OCI-LY7 (cell line): Measurements from ENCODE around the gene PDK1. TPM values are rescaled to one million over a fixed set of nuclear protein-coding genes. Genes with fewer than 3 reads are reported as not detected.

Experiments used
- BruUV-seq: library from RNA; stranded (reverse); fragments of 400-500 nt; replicated peaks from 2 replicates; lab custom pipeline; 2021; lab: Mats Ljungman, UMichigan
- CTCF ChIA-PET: fragments of 300-600 bp; sonication (Branson Sonifier 250); formaldehyde crosslinking; loops from one replicate; lab custom pipeline; 2022; ENCODE audit warnings: antibody characterized with exemption; ENCODE audit not compliant: unreplicated experiment; lab: Charles Lee
- POLR2A ChIA-PET: fragments of 300-600 bp; sonication (Branson Sonifier 250); formaldehyde crosslinking; loops from one replicate; lab custom pipeline; 2022; ENCODE audit warnings: antibody characterized with exemption; lab: Charles Lee
- DNase-seq: peaks from one replicate; pipeline ENCODE4 v3.0.0-alpha.2; 2015; ENCODE audit warnings: low spot score
- H2AFZ ChIP-seq: fragments of 200-600 bp; sonication (generic), shearing (Covaris generic); 2 replicates; pipeline ENCODE4 v1.6.1; 2014; ENCODE audit warnings: mild to moderate bottlenecking, antibody characterized with exemption, low read length, moderate library complexity
- H3K27ac ChIP-seq: fragments of 200-600 bp; sonication (generic); 2 replicates; pipeline ENCODE4 v1.5.1; 2014; ENCODE audit warnings: mixed run types, low read depth, mild to moderate bottlenecking, moderate library complexity, low read length, inconsistent platforms; ENCODE audit not compliant: poor library complexity, severe bottlenecking
- H3K36me3 ChIP-seq: fragments of 200-600 bp; sonication (generic); 2 replicates; pipeline ENCODE4 v1.6.1; 2014; ENCODE audit warnings: mild to moderate bottlenecking, antibody characterized with exemption, low read length, moderate library complexity, mixed read lengths; ENCODE audit not compliant: insufficient read depth
- H3K4me1 ChIP-seq: fragments of 200-600 bp; sonication (generic); 2 replicates; pipeline ENCODE4 v1.5.1; 2014; ENCODE audit warnings: mild to moderate bottlenecking, low read length; ENCODE audit not compliant: insufficient read depth, poor library complexity, severe bottlenecking
- H3K4me2 ChIP-seq: fragments of 200-600 bp; sonication (generic); 2 replicates; pipeline ENCODE4 v1.6.1; 2014; ENCODE audit warnings: mild to moderate bottlenecking, low read length
- H3K4me3 ChIP-seq: fragments of 200-600 bp; sonication (generic); 2 replicates; pipeline ENCODE4 v1.5.1; 2014; ENCODE audit warnings: mild to moderate bottlenecking, low read depth, low read length; ENCODE audit not compliant: poor library complexity, severe bottlenecking
- H3K79me2 ChIP-seq: fragments of 200-600 bp; sonication (generic); 2 replicates; pipeline ENCODE4 v1.6.1; 2016; ENCODE audit warnings: low read depth, mild to moderate bottlenecking, low read length, moderate library complexity, mixed read lengths; ENCODE audit not compliant: insufficient read depth
- H3K9me2 ChIP-seq: fragments of 200-600 bp; sonication (generic); 2 replicates; pipeline ENCODE4 v1.6.1; 2016; ENCODE audit warnings: mild to moderate bottlenecking, low read length, mixed read lengths; ENCODE audit not compliant: insufficient read depth
- H3K9me3 ChIP-seq: fragments of 200-600 bp; sonication (generic); 2 replicates; pipeline ENCODE4 v1.6.1; 2014; ENCODE audit warnings: mild to moderate bottlenecking, mixed run types, low read length, mixed read lengths
- H4K20me1 ChIP-seq: fragments of 200-600 bp; sonication (generic); 2 replicates; pipeline ENCODE4 v1.6.1; 2014; ENCODE audit warnings: mild to moderate bottlenecking, antibody characterized with exemption, low read length, moderate library complexity, mixed read lengths; ENCODE audit not compliant: insufficient read depth
- EZH2phosphoT487 ChIP-seq: fragments of 200-600 bp; sonication (generic); IDR thresholded peaks from 2 replicates; pipeline ENCODE4 v1.6.1; 2018; ENCODE audit warnings: low read depth, borderline replicate concordance, mild to moderate bottlenecking, mixed run types, antibody characterized with exemption, low read length, moderate library complexity, mixed read lengths
- intact Hi-C: fragments of 100-400 bp; cut with micrococcal nuclease; formaldehyde crosslinking; loops from one replicate; pipeline ENCODE4 v1.10.0; 2022; ENCODE audit not compliant: unreplicated experiment
- total RNA-seq, 2 experiments: library from RNA; depleted of rRNA in 1 of 2; stranded (reverse); fragments of >200 nt in 1 of 2; shearing (Covaris generic) in 1 of 2; gene quantifications; 2 replicates each; pipeline ENCODE4 v1.2.3, GENCODE V29; 2014 to 2022
- TF ChIP-seq, protein P1 (sequence below): fragments of 200-600 bp; sonication (generic); conservative IDR thresholded peaks from 2 replicates; pipeline ENCODE4 v1.5.1; 2014; ENCODE audit warnings: mild to moderate bottlenecking, antibody characterized with exemption, low read length, moderate library complexity, mixed read lengths

PDK1 gene
- total RNA-seq, 2 experiments from 2014 or later: 29.3 to 42.4 TPM

DNA sequence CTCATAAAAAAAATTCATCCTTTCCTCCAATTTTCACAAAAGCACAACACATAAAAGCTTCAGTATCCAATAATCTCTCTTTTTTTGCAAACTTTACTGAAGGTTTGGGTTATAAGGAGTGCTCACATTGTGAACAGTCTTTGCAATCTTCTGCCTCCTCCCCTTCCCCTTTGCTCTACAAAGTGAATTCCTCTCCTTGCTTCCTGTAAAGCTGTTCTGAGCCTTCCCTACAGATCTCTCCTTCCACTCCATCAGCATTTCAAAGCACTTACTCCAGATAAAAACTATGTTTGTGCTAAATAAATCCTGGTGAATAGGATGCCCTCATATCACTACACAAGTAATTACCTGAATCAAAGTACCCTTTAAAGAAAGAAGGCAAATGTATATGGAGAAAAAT, 4.6 kb upstream of the PDK1 start:
- BruUV-seq: no TSS peak
- POLR2A ChIA-PET: interaction anchor here (0.7 kb wide), 2 partner anchors 34 to 1341 kb away, joined by 3 to 5 read pairs; no protein-coding TSS in a partner anchor
- TF ChIP-seq EZH2phosphoT487: no peak
- TF ChIP-seq, protein P1, sequence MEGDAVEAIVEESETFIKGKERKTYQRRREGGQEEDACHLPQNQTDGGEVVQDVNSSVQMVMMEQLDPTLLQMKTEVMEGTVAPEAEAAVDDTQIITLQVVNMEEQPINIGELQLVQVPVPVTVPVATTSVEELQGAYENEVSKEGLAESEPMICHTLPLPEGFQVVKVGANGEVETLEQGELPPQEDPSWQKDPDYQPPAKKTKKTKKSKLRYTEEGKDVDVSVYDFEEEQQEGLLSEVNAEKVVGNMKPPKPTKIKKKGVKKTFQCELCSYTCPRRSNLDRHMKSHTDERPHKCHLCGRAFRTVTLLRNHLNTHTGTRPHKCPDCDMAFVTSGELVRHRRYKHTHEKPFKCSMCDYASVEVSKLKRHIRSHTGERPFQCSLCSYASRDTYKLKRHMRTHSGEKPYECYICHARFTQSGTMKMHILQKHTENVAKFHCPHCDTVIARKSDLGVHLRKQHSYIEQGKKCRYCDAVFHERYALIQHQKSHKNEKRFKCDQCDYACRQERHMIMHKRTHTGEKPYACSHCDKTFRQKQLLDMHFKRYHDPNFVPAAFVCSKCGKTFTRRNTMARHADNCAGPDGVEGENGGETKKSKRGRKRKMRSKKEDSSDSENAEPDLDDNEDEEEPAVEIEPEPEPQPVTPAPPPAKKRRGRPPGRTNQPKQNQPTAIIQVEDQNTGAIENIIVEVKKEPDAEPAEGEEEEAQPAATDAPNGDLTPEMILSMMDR: no peak
- Histone ChIP-seq H3K4me1 (peaks cover 8% of the 10 kb centered on the region), H4K20me1 (no peaks in the 10 kb centered on the region), H3K4me2 (no peak overlapping the region), H3K4me3 (no peak overlapping the region), H3K27ac (no peak overlapping the region), H3K9me2 (no peaks in the 10 kb centered on the region), H3K9me3 (peaks cover 8% of the 10 kb centered on the region; the same call in 1 of the 2 replicates), H2AFZ (no peak overlapping the region), H3K79me2 (peaks cover 5% of the 10 kb centered on the region; the same call in 1 of the 2 replicates), H3K36me3 (peaks cover 6% of the 10 kb centered on the region; the same call in 1 of the 2 replicates)
- no peak for DNase-seq
- CTCF ChIA-PET: no interaction called here
- intact Hi-C loops: loop anchor here (10.0 kb wide), 1 partner anchor 1116 kb away; the partner anchor contains the start of genes DCAF17 and METTL8

- Histone ChIP-seq H3K4me1 (peaks cover 18% of the 10 kb centered on the region), H3K36me3 (no peaks in the 10 kb centered on the region; the same call in 1 of the 2 replicates), H3K9me2 (no peaks in the 10 kb centered on the region), H3K4me2 (no peak overlapping the region), H3K79me2 (peaks cover 17% of the 10 kb centered on the region; the same call in 1 of the 2 replicates), H3K27ac (no peak overlapping the region), H4K20me1 (no peaks in the 10 kb centered on the region), H3K9me3 (0 out of 2 replicates have a peak, but pooled peaks cover 4% of the 10 kb centered on the region), H2AFZ (no peak overlapping the region), H3K4me3 (no peak overlapping the region)
- no TSS peak for BruUV-seq
- CTCF ChIA-PET: no interaction called here
- no peak for DNase-seq
- intact Hi-C loops: loop anchor here (10.0 kb wide), 1 partner anchor 1118 kb away; the partner anchor contains the start of genes DCAF17 and METTL8
- POLR2A ChIA-PET: interaction anchor here (0.5 to 0.7 kb wide), 2 partner anchors 90 to 1020 kb away, joined by 3 read pairs; no protein-coding TSS in a partner anchor
- no peak for TF ChIP-seq EZH2phosphoT487
- TF ChIP-seq, protein P1: no peak
These were observed 3.2 kb upstream of the PDK1 start for GRCh38 chr2:172552547-172553291.
